HCT116 (cell line): ENCODE results near the gene RAPGEF2. TPM values are rescaled to one million over a fixed set of nuclear protein-coding genes. Genes with fewer than 3 reads are reported as not detected.

ENCODE experiments used
- ATAC-seq: fragments of 200-7000 bp; cut with Tn5 transposase; 2 replicates; pipeline ENCODE4 v1.9.1; 2020; ENCODE audit warnings: mild to moderate bottlenecking, moderate library complexity
- BruUV-seq: library from RNA; stranded (reverse); fragments of 400-500 nt; replicated peaks from 2 replicates; lab custom pipeline; 2021; lab: Mats Ljungman, UMichigan
- CTCF ChIA-PET: fragments of 300-600 bp; sonication (Branson Sonifier 250); formaldehyde crosslinking; loops from one replicate; lab custom pipeline; 2021; ENCODE audit warnings: antibody characterized with exemption; lab: Charles Lee
- POLR2A ChIA-PET: fragments of 300-600, 350-600 bp; sonication (Branson Sonifier 250); formaldehyde crosslinking; loops from one replicate; lab custom pipeline; 2021; ENCODE audit warnings: antibody characterized with exemption; lab: Charles Lee
- RAD21 ChIA-PET, 2 experiments: fragments of 300-600 bp; sonication (Branson Sonifier 250); formaldehyde crosslinking; loops; one replicate each; lab custom pipeline; 2023; ENCODE audit warnings: low total read pairs in 2 of 2; ENCODE audit not compliant: uncharacterized antibody in 2 of 2, unreplicated experiment in 2 of 2, low non-redundant PET in 1 of 2; lab: Charles Lee
- DNase-seq: peaks from one replicate; pipeline ENCODE4 v3.0.0-alpha.2; 2010; ENCODE audit warnings: low read depth, low spot score
- H2AFZ ChIP-seq: fragments of 200-600 bp; shearing (Covaris generic), sonication (generic); 2 replicates; pipeline ENCODE4 v1.6.1; 2017; ENCODE audit warnings: low read depth, mixed run types, mixed read lengths, antibody characterized with exemption, low read length; ENCODE audit not compliant: poor library complexity, severe bottlenecking
- H3K27ac ChIP-seq: 2 replicates; pipeline ENCODE4 v1.5.1; 2012; ENCODE audit warnings: low read depth, low read length
- H3K27me3 ChIP-seq: fragments of 200-600 bp; sonication (generic); 2 replicates; pipeline ENCODE4 v1.6.1; 2016; ENCODE audit warnings: mixed run types, low read length, mixed read lengths; ENCODE audit not compliant: insufficient read depth
- H3K36me3 ChIP-seq, 2 experiments: fragments of 200-500 bp in 1 of 2; fragments of 200-600 bp in 1 of 2; sonication (Bioruptor generic) in 1 of 2; sonication (generic) in 1 of 2; 2 replicates each; pipeline versions ENCODE4 v1.5.1 to v1.6.1; 2014 to 2016; ENCODE audit warnings: low read length in 2 of 2, inconsistent platforms in 1 of 2, mixed read lengths in 1 of 2, mixed run types in 1 of 2; ENCODE audit not compliant: insufficient read depth in 2 of 2, control insufficient read depth in 1 of 2
- H3K4me1 ChIP-seq, 2 experiments: fragments of 200-600 bp in 1 of 2; sonication (generic) in 1 of 2; 2 replicates each; pipeline versions ENCODE4 v1.5.1 to v1.6.1; 2012 to 2017; ENCODE audit warnings: low read length in 2 of 2, inconsistent platforms in 1 of 2, mild to moderate bottlenecking in 1 of 2, mixed read lengths in 1 of 2, mixed run types in 1 of 2, moderate library complexity in 1 of 2; ENCODE audit not compliant: insufficient read depth in 2 of 2, control insufficient read depth in 1 of 2
- H3K4me2 ChIP-seq: fragments of 200-600 bp; sonication (generic); 2 replicates; pipeline ENCODE4 v1.6.1; 2017; ENCODE audit warnings: mixed run types, low read length, mixed read lengths
- H3K4me3 ChIP-seq, 2 experiments: fragments of 200-600 bp in 1 of 2; sonication (generic) in 1 of 2; replicated peaks in 1 of 2; 2 replicates each; pipeline ENCODE4 v1.5.1; 2011 to 2016; ENCODE audit warnings: low read length in 2 of 2, control low read depth in 1 of 2, low read depth in 1 of 2, mild to moderate bottlenecking in 1 of 2, mixed read lengths in 1 of 2, mixed run types in 1 of 2
- H3K79me2 ChIP-seq: fragments of 200-600 bp; sonication (generic); 2 replicates; pipeline ENCODE4 v1.6.1; 2017; ENCODE audit warnings: mild to moderate bottlenecking, mixed run types, low read length, moderate library complexity, mixed read lengths; ENCODE audit not compliant: insufficient read depth
- H3K9ac ChIP-seq: fragments of 200-600 bp; sonication (generic); 2 replicates; pipeline ENCODE4 v1.6.1; 2016; ENCODE audit warnings: low read length, mixed read lengths
- H3K9me2 ChIP-seq: fragments of 200-600 bp; sonication (generic), shearing (Covaris generic); 2 replicates; pipeline ENCODE4 v1.6.1; 2017; ENCODE audit warnings: mixed run types, mild to moderate bottlenecking, moderate library complexity; ENCODE audit not compliant: insufficient read depth
- H3K9me3 ChIP-seq, 2 experiments: fragments of 200-500 bp in 1 of 2; fragments of 200-600 bp in 1 of 2; sonication (Bioruptor generic) in 1 of 2; sonication (generic) in 1 of 2; 2 replicates each; pipeline ENCODE4 v1.6.1; 2014 to 2017; ENCODE audit warnings: low read length in 2 of 2, mixed read lengths in 2 of 2, inconsistent platforms in 1 of 2, low read depth in 1 of 2, mild to moderate bottlenecking in 1 of 2, mixed run types in 1 of 2, moderate library complexity in 1 of 2; ENCODE audit not compliant: control insufficient read depth in 1 of 2, insufficient read depth in 1 of 2
- H4K20me1 ChIP-seq: fragments of 200-600 bp; sonication (generic), shearing (Covaris generic); 2 replicates; pipeline ENCODE4 v1.6.1; 2017; ENCODE audit warnings: mixed run types, mild to moderate bottlenecking, moderate library complexity; ENCODE audit not compliant: insufficient read depth
- CEBPB ChIP-seq: IDR thresholded peaks from 2 replicates; pipeline ENCODE4 v1.6.1; 2012; ENCODE audit warnings: low read depth
- ELF1 ChIP-seq: IDR thresholded peaks from 2 replicates; pipeline ENCODE4 v1.6.1; 2012; ENCODE audit warnings: low read depth, borderline replicate concordance
- EZH2phosphoT487 ChIP-seq: fragments of 200-600 bp; IDR thresholded peaks from 2 replicates; pipeline ENCODE4 v1.6.1; 2018; ENCODE audit warnings: antibody characterized with exemption, borderline replicate concordance
- FOSL1 ChIP-seq: IDR thresholded peaks from 2 replicates; pipeline ENCODE4 v1.6.1; 2012; ENCODE audit warnings: low read depth
- POLR2A ChIP-seq: IDR thresholded peaks from 2 replicates; pipeline ENCODE4 v1.7.0; 2011; ENCODE audit warnings: borderline replicate concordance; ENCODE audit not compliant: insufficient read depth, insufficient read length; ENCODE audit errors: extremely low read depth
- RAD21 ChIP-seq: IDR thresholded peaks from 2 replicates; pipeline ENCODE4 v1.6.1; 2012; ENCODE audit warnings: low read depth, mild to moderate bottlenecking
- SP1 ChIP-seq: IDR thresholded peaks from 2 replicates; pipeline ENCODE4 v1.6.1; 2012; ENCODE audit warnings: low read depth
- ZFX ChIP-seq: fragments of 450-650 bp; IDR thresholded peaks from 2 replicates; pipeline ENCODE4 v1.6.1; 2017
- intact Hi-C: fragments of 100-400 bp; cut with micrococcal nuclease; formaldehyde crosslinking; loops from 2 replicates; pipeline ENCODE4 v1.10.0; 2022
- total RNA-seq: library from RNA; stranded (reverse); gene quantifications from one replicate; pipeline ENCODE4 v1.2.1, GENCODE V29; 2021; ENCODE audit not compliant: unreplicated experiment
- TF ChIP-seq, protein P1 (sequence below): IDR thresholded peaks from 2 replicates; pipeline ENCODE4 v1.6.1; 2011; ENCODE audit warnings: mild to moderate bottlenecking, low read length, moderate library complexity; ENCODE audit not compliant: insufficient replicate concordance; ENCODE audit errors: extremely low read depth

The RAPGEF2 gene
- total RNA-seq, 1 experiment from 2014 or later, result 21.2 TPM

DNA sequence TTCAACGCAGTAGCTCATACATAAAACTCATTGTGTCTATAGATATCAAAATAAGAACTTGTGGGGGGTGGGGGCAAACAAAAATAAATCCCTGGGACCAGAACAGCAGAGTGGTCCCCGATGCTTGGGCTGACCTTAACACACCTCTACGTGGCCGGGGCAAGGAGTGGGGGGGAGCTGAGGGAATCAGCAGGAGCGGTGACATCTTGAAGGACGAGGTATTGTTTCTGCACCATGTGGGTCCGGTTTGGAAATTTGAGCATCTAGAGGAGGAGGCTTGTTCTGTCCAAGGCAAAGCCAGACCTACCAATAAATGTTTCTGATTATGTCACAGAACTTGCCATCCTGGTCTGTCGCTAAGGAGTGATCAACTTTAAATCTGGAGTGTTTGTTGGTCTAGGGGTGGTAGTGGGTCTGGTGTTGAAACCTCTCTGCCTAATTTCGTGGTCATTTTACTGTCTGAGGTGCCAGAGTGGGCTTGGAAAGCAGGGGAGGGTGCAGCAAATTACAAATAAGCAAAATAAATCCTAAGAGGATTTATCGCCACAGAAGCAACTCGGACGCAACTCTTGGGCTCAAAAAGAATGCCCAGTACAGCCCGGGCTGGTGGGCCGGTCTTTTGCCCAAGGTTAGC is 774 bp upstream of the RAPGEF2 start (continued):
- TF ChIP-seq, protein P1, sequence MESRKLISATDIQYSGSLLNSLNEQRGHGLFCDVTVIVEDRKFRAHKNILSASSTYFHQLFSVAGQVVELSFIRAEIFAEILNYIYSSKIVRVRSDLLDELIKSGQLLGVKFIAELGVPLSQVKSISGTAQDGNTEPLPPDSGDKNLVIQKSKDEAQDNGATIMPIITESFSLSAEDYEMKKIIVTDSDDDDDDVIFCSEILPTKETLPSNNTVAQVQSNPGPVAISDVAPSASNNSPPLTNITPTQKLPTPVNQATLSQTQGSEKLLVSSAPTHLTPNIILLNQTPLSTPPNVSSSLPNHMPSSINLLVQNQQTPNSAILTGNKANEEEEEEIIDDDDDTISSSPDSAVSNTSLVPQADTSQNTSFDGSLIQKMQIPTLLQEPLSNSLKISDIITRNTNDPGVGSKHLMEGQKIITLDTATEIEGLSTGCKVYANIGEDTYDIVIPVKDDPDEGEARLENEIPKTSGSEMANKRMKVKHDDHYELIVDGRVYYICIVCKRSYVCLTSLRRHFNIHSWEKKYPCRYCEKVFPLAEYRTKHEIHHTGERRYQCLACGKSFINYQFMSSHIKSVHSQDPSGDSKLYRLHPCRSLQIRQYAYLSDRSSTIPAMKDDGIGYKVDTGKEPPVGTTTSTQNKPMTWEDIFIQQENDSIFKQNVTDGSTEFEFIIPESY, result no peak
- no peak for TF ChIP-seq SP1
- TF ChIP-seq POLR2A, result no peak
- TF ChIP-seq EZH2phosphoT487, result no peak
- no peak for TF ChIP-seq ELF1
- TF ChIP-seq, all 23 proteins: peak for 0

DNA sequence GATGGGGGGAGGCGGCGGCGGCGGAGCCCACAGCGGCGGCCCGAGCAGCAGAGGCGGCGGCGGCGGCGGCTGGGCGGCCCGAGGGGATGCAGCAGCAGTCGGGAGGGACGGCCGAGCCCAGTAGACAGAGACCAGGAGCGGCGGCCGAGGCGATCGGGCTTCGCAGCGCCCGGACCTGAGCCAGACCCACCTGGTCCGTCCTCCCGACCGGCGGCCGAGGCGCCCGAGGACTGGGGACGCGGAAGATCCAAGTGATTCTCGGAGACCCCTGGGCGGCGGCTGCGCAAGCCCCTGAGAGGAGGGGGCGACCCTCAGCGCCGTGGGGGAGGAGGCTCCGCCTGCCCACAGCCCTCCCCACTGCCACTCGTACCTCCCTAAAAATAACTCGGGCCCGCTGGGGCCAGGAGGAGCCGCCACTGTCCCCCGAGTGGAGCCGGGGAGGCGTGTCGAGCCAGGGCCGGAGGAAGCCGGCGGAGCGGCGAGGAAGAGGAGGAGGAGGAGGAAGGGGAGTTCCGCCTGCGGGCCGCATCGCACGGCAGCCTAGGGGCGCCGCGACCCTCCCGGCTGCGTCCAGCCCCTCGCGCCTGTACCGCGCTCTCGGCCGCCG is 608 bp downstream of the RAPGEF2 start:
- POLR2A ChIA-PET, result no interaction called here
- Histone ChIP-seq H3K27ac (peak overlapping the region; percentile 76), H3K4me3 (peak overlapping the region; percentile 72 to 82)

More for the DNA sequence above, 608 bp downstream of the RAPGEF2 start:
- Histone ChIP-seq H3K79me2 (peaks cover 43% of the 10 kb centered on the region), H2AFZ (no peak overlapping the region), H3K27me3 (no peaks in the 10 kb centered on the region), H3K9me2 (no peaks in the 10 kb centered on the region), H3K9me3 (no peaks in the 10 kb centered on the region), H3K4me1 (peaks cover 4 to 17% of the 10 kb centered on the region in 2 experiments; a peak in 3 of 4 replicates), H3K9ac (peak overlapping the region; percentile 80), H4K20me1 (no peaks in the 10 kb centered on the region), H3K4me2 (peak overlapping the region; percentile 90), H3K36me3 (no peaks in the 10 kb centered on the region)
- ChIA-PET CTCF (no interaction called here), RAD21 (no interaction called here)
- intact Hi-C loops, result loop anchor here (5.0 kb wide), 2 partner anchors 74 to 96 kb away; no protein-coding TSS in a partner anchor
- DNase-seq, result no peak
- TF ChIP-seq FOSL1, result no peak
- no peak for TF ChIP-seq RAD21
- TF ChIP-seq ZFX, result peak; percentile 66
- TF ChIP-seq CEBPB, result no peak
- TF ChIP-seq SP1, result no peak
- BruUV-seq, result no TSS peak
- peak; percentile 47 for ATAC-seq
